Activated B cell treated with CpG ODN at 0.5 μM for 24 hours (primary cell): ENCODE data around the gene GLI3. TPM values are rescaled to one million over a fixed set of nuclear protein-coding genes. Genes with fewer than 3 reads are reported as not detected.

Experiments
- ATAC-seq: fragments of 200-7000 bp; cut with Tn5 transposase; one replicate; pipeline ENCODE4 v1.10.0; 2021; ENCODE audit warnings: low read depth, mild to moderate bottlenecking, moderate library complexity
- CTCF ChIA-PET: fragments of 350-600 bp; sonication (Branson Sonifier 250); formaldehyde crosslinking; loops from one replicate; lab custom pipeline; 2021; ENCODE audit warnings: antibody characterized with exemption; lab: Charles Lee
- POLR2A ChIA-PET: fragments of 350-600 bp; sonication (Branson Sonifier 250); formaldehyde crosslinking; loops from one replicate; lab custom pipeline; 2021; ENCODE audit warnings: antibody characterized with exemption; lab: Charles Lee
- DNase-seq: peaks from one replicate; pipeline ENCODE4 v3.0.0; 2022
- H3K27ac Mint-ChIP-seq: one replicate; pipeline ENCODE4 v1.8.0; 2020; ENCODE audit warnings: mixed read lengths
- H3K27me3 Mint-ChIP-seq: one replicate; pipeline ENCODE4 v1.8.0; 2021; ENCODE audit warnings: mixed read lengths
- H3K36me3 Mint-ChIP-seq: one replicate; pipeline ENCODE4 v1.8.0; 2021; ENCODE audit warnings: low read depth, mixed read lengths
- H3K4me1 Mint-ChIP-seq: one replicate; pipeline ENCODE4 v1.8.0; 2021; ENCODE audit warnings: mixed read lengths
- H3K4me3 Mint-ChIP-seq: one replicate; pipeline ENCODE4 v1.8.0; 2020; ENCODE audit warnings: mild to moderate bottlenecking, mixed read lengths
- H3K9me3 Mint-ChIP-seq: one replicate; pipeline ENCODE4 v1.8.0; 2020; ENCODE audit warnings: mixed read lengths
- CTCF ChIP-seq: fragments of 200-600 bp; IDR thresholded peaks from one replicate; pipeline ENCODE4 v1.8.0; 2022; ENCODE audit warnings: antibody characterized with exemption, mild to moderate bottlenecking
- intact Hi-C: fragments of 100-400 bp; cut with micrococcal nuclease; formaldehyde crosslinking; loops from one replicate; pipeline ENCODE4 v1.15.1; 2024
- total RNA-seq: library from RNA; stranded (reverse); gene quantifications from 2 replicates; pipeline ENCODE4 v1.2.3, GENCODE V29; 2022

The GLI3 gene
- total RNA-seq, 1 donor from 2014 or later: not detected

- Mint-ChIP-seq H3K27me3 (peaks cover 18% of the 10 kb centered on the region), H3K4me3 (no peak overlapping the region), H3K36me3 (no peaks in the 10 kb centered on the region), H3K9me3 (no peaks in the 10 kb centered on the region), H3K4me1 (no peaks in the 10 kb centered on the region), H3K27ac (no peak overlapping the region)
- TF ChIP-seq CTCF: no peak
- POLR2A ChIA-PET: no interaction called here
- CTCF ChIA-PET: no interaction called here
- DNase-seq: no peak
- intact Hi-C loops: no loop called here
- no peak for ATAC-seq
Measured at GRCh38 chr7:42222125-42222524, 14.9 kb downstream of the GLI3 start.

- no peak for TF ChIP-seq CTCF
- ATAC-seq: no peak
- Mint-ChIP-seq H3K9me3 (no peaks in the 10 kb centered on the region), H3K36me3 (no peaks in the 10 kb centered on the region), H3K4me3 (no peak overlapping the region), H3K27me3 (peaks cover 12% of the 10 kb centered on the region), H3K27ac (no peak overlapping the region), H3K4me1 (no peaks in the 10 kb centered on the region)
- intact Hi-C loops: no loop called here
- ChIA-PET CTCF (no interaction called here), POLR2A (no interaction called here)
- no peak for DNase-seq
Measured at GRCh38 chr7:42221304-42221703, 15.7 kb downstream of the GLI3 start.

- Mint-ChIP-seq H3K4me3 (no peak overlapping the region), H3K4me1 (no peaks in the 10 kb centered on the region), H3K27ac (no peak overlapping the region), H3K27me3 (peaks cover 2% of the 10 kb centered on the region), H3K9me3 (no peaks in the 10 kb centered on the region), H3K36me3 (no peaks in the 10 kb centered on the region)
- intact Hi-C loops: no loop called here
- ATAC-seq: no peak
- CTCF ChIA-PET: no interaction called here
- POLR2A ChIA-PET: no interaction called here
- TF ChIP-seq CTCF: no peak
- no peak for DNase-seq
Measured at GRCh38 chr7:42219447-42219846, 17.6 kb downstream of the GLI3 start.

DNA sequence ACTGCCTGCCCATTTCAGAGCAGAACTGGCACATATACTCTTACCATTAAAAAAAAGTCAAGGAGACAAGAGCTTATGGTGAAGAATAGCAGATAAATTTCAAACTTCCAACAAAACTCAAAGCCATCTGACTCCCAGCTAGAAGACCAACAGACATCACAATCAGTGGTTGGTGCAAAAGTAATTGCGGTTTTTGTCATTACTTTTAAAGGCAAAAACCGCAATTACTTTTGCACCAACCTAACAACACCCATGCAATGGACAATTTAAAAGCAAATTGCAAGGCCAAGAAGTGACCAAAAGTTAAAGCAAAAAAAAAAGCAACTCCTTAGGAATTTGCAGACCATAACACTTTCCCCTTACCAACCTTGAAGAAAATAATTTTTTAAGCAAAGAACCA lies 18.8 kb downstream of the GLI3 start:
- no peak overlapping the region for H3K4me3 Mint-ChIP-seq
- no peaks in the 10 kb centered on the region for H3K4me1 Mint-ChIP-seq
- ATAC-seq (no peak), DNase-seq (no peak)
- H3K9me3 Mint-ChIP-seq: no peaks in the 10 kb centered on the region
- ChIA-PET CTCF (no interaction called here), POLR2A (no interaction called here)
- TF ChIP-seq CTCF: no peak
- no peak overlapping the region for H3K27ac Mint-ChIP-seq
- no peaks in the 10 kb centered on the region for H3K36me3 Mint-ChIP-seq
- intact Hi-C loops: no loop called here
- no peaks in the 10 kb centered on the region for H3K27me3 Mint-ChIP-seq

DNA sequence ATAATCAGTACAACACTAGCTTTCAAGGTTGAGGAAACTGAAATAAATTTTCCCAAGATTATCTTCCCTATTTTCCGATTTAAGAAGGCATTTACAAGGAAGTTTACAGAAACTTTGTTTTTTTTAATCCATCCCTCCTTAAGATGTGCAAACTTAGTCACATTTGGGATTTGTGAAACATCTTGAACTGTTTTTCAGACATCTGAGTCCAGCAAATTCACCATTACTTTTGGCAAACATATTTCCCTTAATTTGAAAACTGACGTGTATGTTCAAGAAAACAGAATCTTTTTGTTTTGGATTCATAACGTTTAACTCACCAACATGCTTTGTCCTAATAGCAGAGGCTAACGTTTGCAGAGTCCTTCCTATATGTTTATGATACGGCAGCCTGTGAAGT lies 19.5 kb downstream of the GLI3 start:
- no peaks in the 10 kb centered on the region for H3K9me3 Mint-ChIP-seq
- H3K27me3 Mint-ChIP-seq: no peaks in the 10 kb centered on the region
- ATAC-seq (no peak), DNase-seq (no peak)
- H3K36me3 Mint-ChIP-seq: no peaks in the 10 kb centered on the region
- CTCF ChIA-PET: no interaction called here
- POLR2A ChIA-PET: no interaction called here
- H3K27ac Mint-ChIP-seq: no peak overlapping the region
- no peaks in the 10 kb centered on the region for H3K4me1 Mint-ChIP-seq
- H3K4me3 Mint-ChIP-seq: no peak overlapping the region
- intact Hi-C loops: no loop called here
- TF ChIP-seq CTCF: no peak
